T follicular helper cell (primary cell): ENCODE data around the gene TMEM94.

Experiments used
- DNase-seq: peaks from one replicate; pipeline ENCODE4 v3.0.0-alpha.2; 2020; ENCODE audit warnings: low read depth

Gene TMEM94

GRCh38 chr17:75525806-75526554 lies 69.5 kb downstream of the TMEM94 start:
- no peak for DNase-seq

GRCh38 chr17:75526555-75527270 lies 70.3 kb downstream of the TMEM94 start:
- no peak for DNase-seq

DNA sequence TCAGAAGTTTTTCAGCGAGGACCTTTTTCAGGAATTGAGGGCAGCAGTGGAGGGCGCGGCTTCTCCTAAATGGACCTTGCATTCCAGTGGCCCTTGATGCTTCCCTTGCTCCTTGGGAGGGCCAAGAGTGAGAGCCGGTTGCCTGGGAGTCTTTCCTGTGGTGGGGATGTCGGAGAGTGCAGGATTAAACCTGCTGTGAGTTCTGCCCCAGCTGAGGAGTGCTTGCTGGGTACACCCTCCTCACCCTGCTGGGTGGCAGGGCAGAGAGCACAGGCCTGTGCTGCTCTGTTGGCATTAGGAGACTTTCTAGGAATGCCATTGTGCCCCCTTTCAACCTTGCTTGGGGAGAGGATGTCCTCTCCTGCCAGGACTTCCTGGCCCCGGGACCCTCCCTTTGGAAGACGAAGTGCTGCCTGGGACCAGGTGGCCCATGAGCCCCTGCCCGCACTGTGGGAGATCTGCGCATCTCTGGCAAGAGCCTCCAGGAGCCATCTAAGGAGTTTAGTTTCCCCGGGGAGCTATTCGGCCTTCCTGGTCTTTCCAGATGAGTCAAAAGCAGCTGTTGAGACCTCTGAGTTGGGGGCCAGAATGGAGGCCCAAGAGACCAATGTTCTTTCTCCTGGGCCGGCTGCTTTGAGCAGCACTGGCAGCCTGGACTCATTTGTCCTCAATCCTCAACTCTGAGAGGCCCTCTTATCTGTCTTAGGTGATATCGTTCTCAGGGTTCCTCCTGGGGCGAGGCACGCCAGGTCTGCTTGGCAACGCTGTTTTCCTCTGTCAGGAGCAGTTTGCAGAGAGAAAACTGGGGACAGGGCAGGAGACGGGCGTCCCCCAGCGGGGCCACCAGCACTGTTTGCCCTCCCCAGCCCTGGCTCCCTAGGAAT lies 74.6 kb downstream of the TMEM94 start:
- no peak for DNase-seq

GRCh38 chr17:75531721-75532072 lies 75.3 kb downstream of the TMEM94 start:
- DNase-seq: no peak

GRCh38 chr17:75535119-75535537 lies 78.7 kb downstream of the TMEM94 start:
- DNase-seq: no peak

DNA sequence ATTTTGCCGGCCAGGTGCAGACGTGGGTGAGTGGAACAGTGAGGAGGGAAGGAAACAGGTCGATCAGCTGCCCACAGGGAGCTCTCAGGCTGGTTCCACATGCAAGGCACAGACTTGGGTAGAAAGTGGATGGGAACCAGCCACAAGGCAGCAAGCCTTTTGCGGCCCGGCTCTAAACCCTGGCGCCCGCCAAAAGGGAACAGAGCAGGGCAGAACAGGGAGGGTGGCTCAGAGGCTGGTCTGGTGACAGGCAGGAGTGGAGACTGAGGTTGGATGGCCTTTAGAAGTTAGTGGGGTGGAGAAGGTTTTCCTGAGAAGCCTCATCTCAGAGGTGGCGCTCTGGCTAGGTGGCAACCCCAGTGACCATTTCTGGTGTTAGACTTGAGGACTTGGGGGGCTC lies 79.4 kb downstream of the TMEM94 start:
- no peak for DNase-seq

DNA sequence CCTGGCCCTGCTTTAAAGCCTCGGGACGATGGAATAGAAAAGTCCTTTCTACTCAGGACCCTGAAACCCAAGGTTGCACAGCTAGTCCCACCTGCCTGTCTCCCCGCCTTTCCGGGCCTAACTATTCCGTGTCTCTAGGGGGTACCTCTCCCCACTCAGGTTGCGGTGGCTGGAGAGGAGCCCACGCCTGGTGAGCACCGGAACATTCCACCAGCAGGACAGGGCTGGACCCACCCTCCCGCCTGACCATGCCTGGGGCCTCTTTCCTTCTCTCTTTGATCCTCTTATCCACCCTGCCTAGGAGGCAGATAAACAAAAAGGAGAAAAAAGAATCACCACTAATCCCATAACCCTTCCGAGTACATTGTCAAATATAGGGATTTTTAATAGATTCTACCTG lies 79.9 kb downstream of the TMEM94 start:
- no peak for DNase-seq

GRCh38 chr17:75539967-75540729 lies 83.7 kb downstream of the TMEM94 start:
- no peak for DNase-seq

DNA sequence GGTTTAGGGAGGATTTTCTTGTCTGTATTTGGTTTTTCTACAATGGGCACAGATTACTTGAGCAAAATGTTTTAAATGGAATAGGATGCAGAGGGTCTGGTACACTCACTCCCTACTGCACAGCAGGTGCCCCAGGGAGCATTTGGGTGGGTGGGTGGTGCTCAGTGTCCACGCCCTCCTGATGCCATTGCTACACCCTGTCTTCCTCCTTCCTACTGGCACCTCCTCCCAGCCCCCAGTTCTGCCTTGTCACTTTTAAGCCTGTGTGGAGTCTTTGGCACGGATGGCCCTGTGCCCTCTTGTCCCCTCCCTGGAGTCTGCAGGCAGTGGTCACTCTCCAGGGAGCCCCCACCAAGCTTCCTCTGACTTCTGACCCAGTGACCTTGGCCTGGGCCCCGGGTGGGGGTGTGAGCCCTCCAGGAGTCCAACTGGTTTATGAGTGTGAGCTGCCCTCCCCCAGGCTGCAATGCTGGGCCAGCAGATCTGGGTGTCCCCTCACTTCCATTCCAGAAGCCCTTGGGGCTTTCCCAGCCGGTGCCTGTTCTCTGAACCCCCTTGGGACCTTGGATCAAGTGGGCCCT lies 84.6 kb downstream of the TMEM94 start:
- no peak for DNase-seq

GRCh38 chr17:75542229-75542628 lies 85.8 kb downstream of the TMEM94 start:
- no peak for DNase-seq

GRCh38 chr17:75542728-75543336 lies 86.4 kb downstream of the TMEM94 start:
- DNase-seq: no peak

- DNase-seq: no peak
Measured at GRCh38 chr17:75544250-75544649, 87.8 kb downstream of the TMEM94 start.

GRCh38 chr17:75546181-75546580 lies 89.7 kb downstream of the TMEM94 start:
- no peak for DNase-seq

- no peak for DNase-seq
Measured at GRCh38 chr17:75547091-75547490, 90.7 kb downstream of the TMEM94 start.

- no peak for DNase-seq
Measured at GRCh38 chr17:75548813-75549212, 92.4 kb downstream of the TMEM94 start.
